BLaER1 treated with 17β-estradiol and CSF1 and Interleukin-3, amounts not matched to agents 10 nM and 100 nM (cell line): ENCODE results near the gene LAMB4.

Source experiments
- H3K27ac ChIP-seq, 11 experiments: shearing (Covaris generic); formaldehyde crosslinking; 2 replicates each; pipeline ENCODE4 v1.8.1; 2022
- H3K27me3 ChIP-seq, 11 experiments: shearing (Covaris generic); formaldehyde crosslinking; 2 replicates each; pipeline ENCODE4 v1.8.1; 2022
- H3K36me3 ChIP-seq, 11 experiments: shearing (Covaris generic); formaldehyde crosslinking; 2 replicates each; pipeline ENCODE4 v1.8.1; 2022
- H3K4me1 ChIP-seq, 10 experiments: shearing (Covaris generic); formaldehyde crosslinking; 2 replicates each; pipeline ENCODE4 v1.8.1; 2022
- H3K4me2 ChIP-seq, 11 experiments: shearing (Covaris generic); formaldehyde crosslinking; 2 replicates each; pipeline ENCODE4 v1.8.1; 2022
- H3K4me3 ChIP-seq, 10 experiments: shearing (Covaris generic); formaldehyde crosslinking; 2 replicates each; pipeline ENCODE4 v1.8.1; 2022
- H3K9ac ChIP-seq, 11 experiments: shearing (Covaris generic); formaldehyde crosslinking; 2 replicates each; pipeline ENCODE4 v1.8.1; 2022
- H3K9me3 ChIP-seq, 11 experiments: shearing (Covaris generic); formaldehyde crosslinking; replicated peaks in 1 of 11; 2 replicates each; pipeline ENCODE4 v1.8.1; 2022
- H4K20me1 ChIP-seq, 11 experiments: shearing (Covaris generic); formaldehyde crosslinking; 2 replicates each; pipeline ENCODE4 v1.8.1; 2022
- Cebpa-rat ChIP-seq, 11 experiments: shearing (Covaris generic); IDR thresholded peaks; 2 replicates each; pipeline ENCODE4 v1.8.1; 2022

The LAMB4 gene

DNA sequence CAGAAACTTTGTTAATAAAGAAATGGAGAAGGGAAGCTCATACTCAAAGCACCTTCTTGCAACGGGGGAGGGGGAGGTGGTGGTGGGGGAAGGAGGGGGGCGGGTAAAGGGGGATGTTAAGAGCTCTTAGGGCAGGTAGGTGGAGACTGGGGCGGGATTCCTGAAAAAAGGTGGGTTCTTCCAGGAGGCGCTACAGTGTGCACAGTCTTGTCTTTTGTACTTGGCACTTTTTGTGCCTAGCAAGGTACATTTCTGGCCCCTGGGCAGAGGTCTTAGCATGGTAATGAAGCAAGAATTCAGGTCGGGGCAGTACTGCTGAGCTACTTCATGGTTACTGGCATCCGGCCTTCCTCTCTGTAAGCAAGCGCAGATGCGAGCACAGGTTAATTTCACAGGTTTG, 15.2 kb upstream of the LAMB4 start:
- no peak for TF ChIP-seq Cebpa-rat (IDR thresholded peaks at IDR 0.05)
- Histone ChIP-seq H3K9ac (no peak overlapping the region), H3K36me3 (no peaks in the 10 kb centered on the region), H3K4me3 (no peak overlapping the region), H3K9me3 (no peaks in the 10 kb centered on the region), H3K27ac (no peak overlapping the region), H3K4me2 (no peak overlapping the region), H3K4me1 (peaks cover 0 to 7% (median 0%) of the 10 kb centered on the region in 10 experiments; a peak in 6 of 20 replicates), H4K20me1 (no peaks in the 10 kb centered on the region), H3K27me3 (no peaks in the 10 kb centered on the region)

DNA sequence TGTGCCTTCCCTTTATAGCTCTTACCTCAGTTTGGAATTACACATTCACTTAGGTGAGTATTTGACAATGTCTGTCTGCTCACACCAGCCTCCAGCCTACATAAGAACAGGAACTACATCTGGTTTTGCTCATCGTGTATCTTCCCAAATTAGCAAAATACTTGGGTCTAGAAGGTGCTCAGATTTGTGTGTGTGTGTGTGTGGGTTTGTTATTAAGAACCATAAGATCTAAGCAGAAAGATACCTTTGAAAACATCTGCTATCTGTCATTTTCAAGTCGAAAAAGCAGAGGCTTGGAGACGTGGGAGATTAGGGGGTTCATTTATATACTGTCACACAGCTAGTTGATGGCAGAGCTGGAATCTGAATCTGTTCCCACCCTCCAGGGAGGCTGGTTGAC, 14.8 kb upstream of the LAMB4 start:
- no peaks in the 10 kb centered on the region for H4K20me1 ChIP-seq
- no peak overlapping the region for H3K4me2 ChIP-seq

DNA sequence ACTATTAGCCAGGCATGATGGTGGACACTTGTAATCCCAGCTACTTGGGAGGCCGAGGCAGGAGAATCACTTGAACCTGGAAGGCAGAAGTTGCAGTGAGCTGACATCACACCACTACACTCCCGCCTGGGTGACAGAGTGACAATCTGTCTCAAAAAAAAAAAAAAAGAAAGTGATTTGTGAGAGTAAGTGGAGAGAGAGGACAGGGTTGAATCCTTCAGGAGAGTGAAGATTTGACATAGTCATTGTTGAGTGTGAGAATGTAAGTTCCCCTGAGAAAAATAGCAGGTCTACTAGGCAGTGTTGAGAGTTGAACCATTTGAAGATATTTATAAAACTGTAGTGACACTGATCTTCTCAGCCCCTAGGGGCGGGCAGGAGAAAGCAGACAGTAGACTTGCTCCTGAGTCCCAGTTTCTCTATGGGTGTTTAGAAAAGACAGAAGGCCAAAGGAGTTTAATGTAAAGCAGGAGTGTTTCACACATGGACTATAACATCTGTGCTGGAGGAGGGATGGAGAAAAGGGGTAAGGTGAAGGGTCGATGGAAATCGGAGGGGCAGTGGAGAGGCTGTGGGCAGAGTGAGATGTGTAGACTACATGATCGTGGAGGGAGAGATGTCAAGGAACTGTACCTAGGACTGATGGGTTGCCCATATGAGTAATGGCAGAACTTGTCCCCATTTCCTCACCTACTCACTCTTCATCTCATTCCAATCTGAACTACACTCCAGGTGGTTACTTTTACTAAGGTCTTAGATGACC, 13.7 kb upstream of the LAMB4 start:
- no peak overlapping the region for H3K4me2 ChIP-seq

More for the DNA sequence above, 14.8 kb upstream of the LAMB4 start:
- Histone ChIP-seq H3K4me3 (no peak overlapping the region), H3K27ac (no peak overlapping the region), H3K4me1 (peaks cover 0 to 7% (median 0%) of the 10 kb centered on the region in 10 experiments; a peak in 6 of 20 replicates), H3K27me3 (no peaks in the 10 kb centered on the region), H3K36me3 (no peaks in the 10 kb centered on the region), H3K9me3 (no peaks in the 10 kb centered on the region), H3K9ac (no peak overlapping the region)
- TF ChIP-seq Cebpa-rat (IDR thresholded peaks at IDR 0.05), result no peak

DNA sequence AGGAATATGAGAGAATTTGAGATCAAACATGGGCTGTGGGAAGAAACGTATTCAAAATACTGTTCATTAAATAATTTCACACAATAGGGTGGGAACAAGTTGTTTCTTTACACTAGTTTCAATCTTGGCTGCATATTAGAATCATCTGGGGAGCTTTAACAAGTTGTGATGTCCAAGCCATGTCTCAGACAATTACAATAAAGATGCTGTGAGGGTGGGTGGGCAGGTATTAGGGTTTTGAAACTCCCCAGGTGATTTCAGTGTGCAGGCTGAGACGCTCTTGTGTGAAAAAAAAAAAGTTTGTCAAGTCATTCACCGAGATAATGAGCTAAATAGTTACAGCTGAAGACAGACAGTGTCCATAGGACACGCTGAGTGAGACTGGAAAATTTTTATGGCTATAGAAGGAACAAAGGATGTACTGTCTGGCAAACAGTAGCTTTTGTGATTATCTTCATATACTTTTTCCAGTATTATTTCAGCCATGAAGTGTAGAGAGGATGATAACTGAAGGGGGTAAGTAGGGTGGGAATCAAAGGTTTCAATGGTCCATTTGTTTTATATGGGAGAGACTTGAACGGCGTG, 12.6 kb upstream of the LAMB4 start:
- H3K27ac ChIP-seq, result no peak overlapping the region
- H3K9me3 ChIP-seq, result no peaks in the 10 kb centered on the region
- no peak overlapping the region for H3K4me2 ChIP-seq
- H3K4me3 ChIP-seq, result no peak overlapping the region
- H3K36me3 ChIP-seq, result no peaks in the 10 kb centered on the region
- TF ChIP-seq Cebpa-rat (IDR thresholded peaks at IDR 0.05), result no peak
- H4K20me1 ChIP-seq, result no peaks in the 10 kb centered on the region
- no peak overlapping the region for H3K9ac ChIP-seq
- peaks cover 0 to 7% (median 0%) of the 10 kb centered on the region in 10 experiments; a peak in 6 of 20 replicates for H3K4me1 ChIP-seq
- H3K27me3 ChIP-seq, result no peaks in the 10 kb centered on the region

More for the DNA sequence above, 13.7 kb upstream of the LAMB4 start:
- H3K4me1 ChIP-seq, result peaks cover 0 to 7% (median 0%) of the 10 kb centered on the region in 10 experiments; a peak in 6 of 20 replicates
- no peak overlapping the region for H3K27ac ChIP-seq
- H3K9me3 ChIP-seq, result no peaks in the 10 kb centered on the region
- no peaks in the 10 kb centered on the region for H3K27me3 ChIP-seq
- H4K20me1 ChIP-seq, result no peaks in the 10 kb centered on the region
- H3K36me3 ChIP-seq, result no peaks in the 10 kb centered on the region
- no peak overlapping the region for H3K9ac ChIP-seq
- H3K4me3 ChIP-seq, result no peak overlapping the region
- no peak for TF ChIP-seq Cebpa-rat (IDR thresholded peaks at IDR 0.05)

DNA sequence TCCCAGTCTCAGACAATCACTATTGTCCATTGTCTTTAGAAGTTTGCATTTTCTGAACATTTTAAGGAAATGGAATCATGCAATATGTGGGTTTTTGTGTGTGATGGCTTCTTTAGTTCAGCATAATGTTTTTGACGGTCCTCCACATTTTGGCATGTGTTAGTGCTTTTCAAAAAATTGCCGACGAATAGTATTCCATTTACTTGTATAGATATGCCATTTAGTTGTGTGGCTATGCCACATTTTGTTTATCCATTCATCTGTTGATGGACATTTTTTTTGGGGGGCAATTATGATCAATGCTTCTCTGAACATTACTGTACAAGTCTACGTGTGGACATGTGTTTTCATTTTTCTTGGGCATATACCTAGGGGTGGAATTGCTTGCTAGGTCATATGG, 12.0 kb upstream of the LAMB4 start:
- TF ChIP-seq Cebpa-rat (IDR thresholded peaks at IDR 0.05), result no peak
- Histone ChIP-seq H4K20me1 (no peaks in the 10 kb centered on the region), H3K9me3 (no peaks in the 10 kb centered on the region; a peak in 1 of 22 replicates), H3K4me2 (no peak overlapping the region), H3K27ac (no peak overlapping the region), H3K27me3 (no peaks in the 10 kb centered on the region), H3K4me3 (no peak overlapping the region), H3K36me3 (no peaks in the 10 kb centered on the region), H3K4me1 (peaks cover 0 to 7% (median 2%) of the 10 kb centered on the region in 10 experiments; a peak in 10 of 20 replicates), H3K9ac (no peak overlapping the region)

DNA sequence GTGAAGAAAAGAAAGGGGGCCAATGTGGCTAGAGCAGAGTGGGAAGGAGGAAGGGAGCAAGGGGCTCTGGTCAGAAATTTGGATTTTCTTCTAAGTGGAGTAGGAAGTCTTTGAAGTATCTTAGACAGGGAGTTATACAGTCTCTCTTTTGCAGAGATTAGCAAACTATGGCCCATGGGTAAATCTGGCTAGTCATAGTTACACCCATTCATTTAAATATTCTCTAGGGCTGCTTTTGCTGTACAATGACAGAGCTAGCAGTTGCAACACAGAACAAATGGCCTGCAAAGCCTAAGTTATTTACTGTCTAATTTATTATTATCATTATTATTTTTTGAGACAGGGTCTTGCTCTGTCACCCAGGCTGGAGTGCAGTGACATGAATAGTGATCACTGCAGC, 10.5 kb upstream of the LAMB4 start:
- H3K4me2 ChIP-seq, result no peak overlapping the region
- H4K20me1 ChIP-seq, result no peaks in the 10 kb centered on the region
- H3K9ac ChIP-seq, result no peak overlapping the region
- no peak overlapping the region for H3K27ac ChIP-seq
- no peaks in the 10 kb centered on the region; a peak in 1 of 22 replicates for H3K9me3 ChIP-seq
- no peak overlapping the region for H3K4me3 ChIP-seq
- peaks cover 7 to 18% (median 13%) of the 10 kb centered on the region in 10 experiments for H3K4me1 ChIP-seq
- no peak for TF ChIP-seq Cebpa-rat (IDR thresholded peaks at IDR 0.05)
- H3K36me3 ChIP-seq, result no peaks in the 10 kb centered on the region
- H3K27me3 ChIP-seq, result no peaks in the 10 kb centered on the region

DNA sequence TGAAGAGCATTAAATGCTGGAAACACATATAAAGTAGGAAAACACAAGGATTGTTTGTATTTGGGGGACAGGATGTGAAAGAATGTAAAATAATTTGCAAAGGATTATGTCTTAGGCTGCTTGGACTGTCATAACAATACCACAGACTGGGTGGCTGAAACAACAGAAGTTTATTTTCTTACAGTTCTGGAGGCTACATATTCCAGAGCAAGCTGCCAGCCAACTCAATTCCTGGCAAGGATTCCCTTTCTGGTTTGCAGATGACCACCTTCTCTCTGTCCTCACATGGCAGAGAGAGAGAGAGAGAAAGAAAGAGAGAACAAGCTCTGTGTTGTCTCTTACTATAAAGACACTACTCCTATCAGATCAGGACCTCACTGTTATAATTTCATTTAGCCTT, 8.8 kb upstream of the LAMB4 start:
- H3K27ac ChIP-seq, result no peak overlapping the region
- no peak overlapping the region for H3K9ac ChIP-seq
- no peaks in the 10 kb centered on the region for H3K36me3 ChIP-seq
- no peaks in the 10 kb centered on the region for H4K20me1 ChIP-seq
- H3K27me3 ChIP-seq, result no peaks in the 10 kb centered on the region
- H3K4me3 ChIP-seq, result no peak overlapping the region
- peaks cover 17 to 28% (median 23%) of the 10 kb centered on the region in 10 experiments for H3K4me1 ChIP-seq
- no peaks in the 10 kb centered on the region; a peak in 1 of 22 replicates for H3K9me3 ChIP-seq
- no peak for TF ChIP-seq Cebpa-rat (IDR thresholded peaks at IDR 0.05)
- no peak overlapping the region for H3K4me2 ChIP-seq

DNA sequence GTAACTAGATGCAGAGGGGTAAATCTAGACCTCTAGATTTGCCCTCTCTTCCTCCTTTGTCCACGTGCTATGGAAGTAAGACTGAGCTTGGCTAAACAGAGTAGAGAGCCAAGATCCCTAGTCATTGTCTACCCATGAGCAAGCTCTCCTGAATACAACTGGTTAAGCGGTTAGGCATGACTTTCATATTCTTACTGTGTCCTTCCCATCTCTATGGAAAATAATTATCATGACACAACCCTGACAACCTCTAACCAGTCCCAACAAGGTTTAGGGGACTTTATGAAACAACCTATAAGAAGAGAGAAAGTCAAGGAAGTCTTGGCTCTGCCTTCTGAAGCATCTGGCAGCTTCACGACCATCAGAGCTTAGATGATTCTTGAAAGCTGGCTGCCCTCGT, 7.8 kb upstream of the LAMB4 start:
- TF ChIP-seq Cebpa-rat (IDR thresholded peaks at IDR 0.05), result no peak
- Histone ChIP-seq H3K9ac (no peak overlapping the region), H3K27me3 (no peaks in the 10 kb centered on the region), H3K9me3 (no peaks in the 10 kb centered on the region; a peak in 1 of 22 replicates), H3K27ac (no peak overlapping the region), H3K36me3 (no peaks in the 10 kb centered on the region), H4K20me1 (no peaks in the 10 kb centered on the region), H3K4me1 (peaks cover 17 to 28% (median 23%) of the 10 kb centered on the region in 10 experiments), H3K4me3 (no peak overlapping the region), H3K4me2 (no peak overlapping the region)

DNA sequence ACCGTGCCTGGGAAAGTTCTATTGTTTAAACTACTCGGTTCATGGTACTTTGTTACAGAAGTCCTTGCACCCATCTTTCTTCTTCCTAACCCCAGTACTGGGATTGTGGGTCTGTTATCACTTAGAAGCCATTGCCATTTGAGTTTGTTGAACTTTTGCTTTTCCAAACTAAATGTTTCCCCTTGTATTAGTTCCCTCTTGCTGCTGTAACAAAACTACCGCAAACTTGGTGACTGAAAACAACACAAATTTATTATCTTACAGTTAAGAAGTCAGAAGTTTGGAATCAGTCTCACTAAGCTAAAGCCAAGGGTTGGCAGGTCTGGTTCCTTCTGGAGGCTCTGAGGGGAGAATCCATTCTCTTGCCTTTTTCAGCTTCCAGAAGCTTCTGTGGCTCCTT, 6.9 kb upstream of the LAMB4 start:
- peaks cover 17 to 28% (median 23%) of the 10 kb centered on the region in 10 experiments for H3K4me1 ChIP-seq
- no peak for TF ChIP-seq Cebpa-rat (IDR thresholded peaks at IDR 0.05)

More for the DNA sequence above, 6.9 kb upstream of the LAMB4 start:
- Histone ChIP-seq H3K27me3 (no peaks in the 10 kb centered on the region), H3K4me3 (no peak overlapping the region), H3K36me3 (no peaks in the 10 kb centered on the region), H4K20me1 (no peaks in the 10 kb centered on the region), H3K9me3 (no peaks in the 10 kb centered on the region; a peak in 1 of 22 replicates), H3K27ac (peak overlapping the region in 8 of 11 experiments; percentile 32 to 85 (median 70); a peak in 14 of 22 replicates), H3K4me2 (peak overlapping the region in 6 of 11 experiments; percentile 57 to 79 (median 74); a peak in 10 of 22 replicates), H3K9ac (peak overlapping the region in 3 of 11 experiments; percentile 26 to 65 (median 52); a peak in 3 of 22 replicates)
